Esophagus mucosa (tissue), 1 donor: ENCODE data around the gene TC2N. TPM values are rescaled to one million over a fixed set of nuclear protein-coding genes. Genes with fewer than 3 reads are reported as not detected.
"Not testable (repeated sequence)": the region's sequence is repeated elsewhere in the genome, so short reads cannot be mapped to it uniquely, and the experiment has no call there.

Experiments used
- ATAC-seq: fragments of 200-7000 bp; cut with Tn5 transposase; one replicate; pipeline ENCODE4 v1.9.1; 2020
- total RNA-seq: library from RNA; stranded (reverse); gene quantifications from one replicate; pipeline ENCODE4 v1.2.4, GENCODE V29; 2023
- donor health status: DM: yes; HTN: yes; CAD: no.

TC2N gene
- total RNA-seq, 1 donor from 2014 or later = 52.5 TPM

DNA sequence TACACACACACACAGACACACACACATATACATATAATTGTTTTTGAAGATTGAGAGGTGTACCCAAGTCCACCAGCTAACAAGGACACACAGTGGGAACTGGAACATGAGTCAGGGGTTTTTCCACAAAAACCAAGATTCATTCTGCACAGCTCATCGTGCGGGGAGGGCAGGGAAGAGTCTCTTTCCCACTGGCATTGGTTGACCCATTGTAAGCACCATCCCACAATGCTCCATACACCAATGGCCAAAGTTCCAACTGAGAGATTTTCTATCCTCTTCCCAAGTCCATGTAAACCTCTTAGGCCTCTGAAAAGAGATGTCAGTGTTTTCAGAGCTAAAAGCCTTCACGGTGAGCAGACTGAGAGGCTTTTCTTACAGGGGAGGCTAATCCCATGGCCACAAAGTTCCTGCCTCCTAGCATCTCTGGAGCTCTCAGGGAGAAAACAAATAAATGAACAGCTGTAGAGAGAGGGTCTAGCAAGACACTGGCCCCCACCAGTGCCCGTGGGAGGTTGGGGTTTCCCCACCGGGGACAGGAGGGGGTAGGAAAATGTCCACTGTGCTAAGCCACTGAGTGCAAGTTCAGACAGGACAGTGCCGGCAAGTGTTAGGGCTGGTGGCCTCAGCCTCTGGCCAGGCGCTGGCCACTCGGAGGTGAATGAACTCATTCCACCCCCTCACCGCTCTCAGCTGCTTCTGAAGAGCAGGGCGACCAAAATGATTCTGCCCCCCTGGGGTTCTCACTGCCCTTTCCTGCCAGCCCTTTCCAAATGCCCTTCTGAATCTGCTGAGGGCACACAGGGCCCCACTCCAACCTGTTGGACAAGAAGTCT, 21.5 kb upstream of the TC2N start:
- no peak for ATAC-seq

GRCh38 chr14:91886961-91887360, 19.6 kb upstream of the TC2N start:
- ATAC-seq = no peak

DNA sequence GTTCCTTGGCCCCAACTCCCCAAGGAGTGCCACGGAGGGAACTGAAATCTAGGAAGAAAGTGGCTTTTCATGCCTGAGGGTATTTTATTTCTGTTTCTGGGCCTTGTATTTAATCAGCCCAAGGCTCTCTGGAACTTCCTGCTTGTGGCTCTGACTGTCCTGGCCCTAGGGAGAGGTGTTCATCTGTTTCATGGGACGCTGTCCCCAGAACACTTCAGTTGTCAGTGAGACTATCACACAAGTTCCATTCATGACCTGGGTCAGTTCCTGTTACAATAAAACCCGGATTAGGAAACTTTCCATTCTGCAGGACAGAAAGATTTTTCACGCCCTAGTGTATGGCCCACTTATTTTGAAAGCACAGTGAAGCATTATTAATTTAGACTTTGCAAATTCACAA, 18.5 kb upstream of the TC2N start:
- ATAC-seq = no peak

DNA sequence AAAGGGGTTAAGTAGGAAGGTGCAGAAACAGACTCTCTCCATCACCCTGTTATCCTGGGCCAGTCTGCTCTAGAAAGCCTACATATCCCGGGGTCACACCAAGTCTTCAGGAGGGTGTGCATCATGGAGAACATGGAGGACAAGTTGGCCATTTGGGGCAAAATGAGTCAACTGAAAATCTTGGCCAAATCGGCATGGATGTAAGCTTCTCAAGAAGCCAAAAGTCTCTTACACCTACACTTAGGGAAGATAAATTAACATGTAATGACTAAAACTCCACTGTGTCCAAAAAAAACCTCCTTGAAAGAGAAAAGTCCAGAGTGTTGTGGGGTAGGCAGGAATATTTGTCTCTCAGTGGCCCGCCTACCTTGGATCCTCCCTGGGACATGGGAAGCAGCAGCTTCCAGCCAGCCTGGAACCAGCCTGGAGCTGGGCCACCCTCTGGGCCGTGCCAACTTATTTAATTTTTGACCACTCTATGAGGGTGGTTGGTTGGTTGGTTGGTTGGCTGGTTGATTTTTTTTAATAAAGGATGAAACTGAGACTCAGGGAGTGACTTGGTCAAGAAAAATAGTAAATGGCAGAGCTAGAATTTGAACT, 17.9 kb upstream of the TC2N start:
- no peak for ATAC-seq

- no peak for ATAC-seq
Observed at GRCh38 chr14:91884664-91885063, 17.3 kb upstream of the TC2N start.

GRCh38 chr14:91883753-91884152, 16.4 kb upstream of the TC2N start:
- no peak for ATAC-seq

GRCh38 chr14:91882776-91883175, 15.4 kb upstream of the TC2N start:
- ATAC-seq = no peak

DNA sequence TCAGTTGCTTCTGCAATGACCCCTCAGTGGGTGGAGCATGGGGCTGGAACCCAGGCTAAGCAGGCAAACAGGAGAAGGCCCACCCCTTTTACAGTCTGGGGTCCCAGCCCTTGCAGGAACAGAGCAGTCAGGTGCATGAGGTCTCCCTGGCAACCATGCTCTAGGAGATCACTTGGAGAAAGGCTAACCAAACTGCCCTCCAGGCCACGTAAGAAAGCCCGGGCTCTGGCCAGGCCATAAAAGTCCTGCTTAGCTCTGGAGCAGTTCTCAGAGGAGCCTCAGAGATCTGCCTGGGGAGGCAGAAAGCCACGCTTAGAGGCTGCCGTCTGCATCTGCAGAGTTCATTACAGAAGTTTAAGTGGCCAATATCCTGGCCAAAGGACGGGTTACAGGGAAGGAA, 15.0 kb upstream of the TC2N start:
- no peak for ATAC-seq

- ATAC-seq = peak; percentile 20
Observed at GRCh38 chr14:91879196-91879595, 11.9 kb upstream of the TC2N start.

DNA sequence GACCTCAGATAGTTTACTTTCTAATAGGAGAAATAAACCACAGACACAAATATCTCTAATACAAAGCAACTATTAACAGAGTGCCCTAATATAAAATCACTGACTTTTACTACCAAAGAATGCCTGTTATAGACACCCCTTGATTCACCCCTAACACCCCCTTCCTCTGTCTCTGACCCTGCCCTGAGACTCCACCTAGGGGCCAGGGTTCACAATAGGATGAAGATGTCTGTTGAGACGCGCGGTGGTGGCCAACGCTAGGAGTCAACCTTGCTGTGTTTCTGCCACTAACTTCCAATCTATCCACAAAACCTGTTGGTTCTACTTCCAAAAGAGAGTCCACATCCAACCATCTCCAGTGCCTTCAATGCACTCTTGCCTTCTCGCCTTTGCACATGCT, 10.9 kb upstream of the TC2N start:
- ATAC-seq = no peak

DNA sequence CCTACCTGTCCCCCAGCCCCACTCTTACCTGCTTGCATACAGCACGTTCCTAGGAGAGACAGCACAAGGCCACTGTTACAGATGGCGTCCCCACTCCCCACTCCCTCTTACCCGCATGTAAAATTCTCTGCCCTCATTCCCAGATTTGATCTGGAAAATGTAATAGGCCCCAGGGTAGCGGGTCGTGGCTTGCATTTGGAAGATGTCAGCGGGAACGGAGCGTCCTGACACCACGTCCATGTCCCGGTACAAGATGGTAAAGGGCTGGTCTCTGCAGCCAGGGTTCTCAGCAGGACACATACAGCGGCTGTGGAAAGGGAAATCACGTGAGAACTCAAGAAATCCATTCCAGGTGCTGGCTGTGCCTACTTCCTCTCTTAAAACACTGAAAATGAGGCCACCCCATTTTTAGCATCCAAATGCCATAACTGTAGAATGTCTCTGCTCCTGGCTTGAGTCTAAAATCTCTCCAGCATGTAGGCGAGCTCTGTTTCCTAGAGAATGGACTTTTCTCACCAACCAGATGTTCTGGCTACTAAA, 10.1 kb upstream of the TC2N start:
- ATAC-seq = no peak

DNA sequence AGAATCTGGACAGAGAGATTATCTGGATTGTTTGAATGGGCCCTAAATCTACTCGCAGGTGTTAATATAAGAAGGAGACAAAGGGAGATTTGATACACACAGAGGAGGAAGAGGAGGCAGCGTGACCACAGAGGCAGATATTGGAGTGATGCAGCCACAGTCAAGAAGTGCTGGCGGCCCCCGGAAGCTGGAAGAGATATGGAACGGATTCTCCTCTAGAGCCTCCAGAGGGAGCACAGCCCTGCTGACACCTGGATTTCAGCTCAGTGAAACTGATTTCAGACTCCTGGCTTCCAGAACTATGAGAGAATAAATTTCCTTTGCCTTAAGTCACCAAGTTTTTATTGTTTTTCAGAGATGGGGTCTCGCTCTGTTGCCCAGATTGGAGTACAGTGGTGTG, 9.2 kb upstream of the TC2N start:
- no peak for ATAC-seq

DNA sequence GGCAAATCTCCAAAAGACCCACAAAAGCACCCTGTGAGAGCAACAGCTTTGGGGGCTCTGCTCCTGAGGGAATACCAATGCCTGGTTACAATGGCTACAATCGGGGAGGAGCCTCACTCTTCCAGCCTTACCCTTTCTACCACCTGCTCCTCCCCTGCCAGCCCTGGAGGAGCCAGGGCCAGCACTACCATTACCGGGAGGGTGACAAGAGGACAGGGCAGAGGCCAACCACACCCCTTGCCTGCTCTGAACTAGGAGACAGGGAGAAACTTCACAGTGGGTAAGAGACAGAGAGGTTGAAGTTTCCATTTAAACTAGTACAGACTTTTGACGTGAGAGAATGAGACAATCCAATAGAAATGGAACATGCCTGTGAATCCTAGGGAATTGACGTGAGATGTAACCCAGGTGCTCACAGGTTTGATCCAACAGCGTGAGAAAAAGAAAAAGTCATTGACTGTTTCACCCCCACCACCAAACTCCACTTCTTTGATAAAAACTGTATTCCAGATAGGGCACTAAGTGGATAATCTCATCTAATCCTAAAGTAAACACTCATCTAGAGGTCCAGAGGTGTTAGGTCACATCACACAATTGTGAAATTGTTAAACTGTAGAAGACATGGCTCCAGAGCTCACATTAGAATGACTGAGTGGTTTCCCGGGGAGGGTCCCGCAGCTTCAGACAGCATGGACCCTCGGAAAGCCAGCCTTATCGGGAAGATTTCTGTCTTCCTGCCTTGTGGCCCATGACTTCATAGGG, 8.4 kb upstream of the TC2N start:
- ATAC-seq = no peak

- ATAC-seq = peak; percentile 31
Observed at GRCh38 chr14:91873471-91874415, 6.4 kb upstream of the TC2N start.

GRCh38 chr14:91872517-91873470, 5.5 kb upstream of the TC2N start:
- peak; percentile 90 for ATAC-seq

DNA sequence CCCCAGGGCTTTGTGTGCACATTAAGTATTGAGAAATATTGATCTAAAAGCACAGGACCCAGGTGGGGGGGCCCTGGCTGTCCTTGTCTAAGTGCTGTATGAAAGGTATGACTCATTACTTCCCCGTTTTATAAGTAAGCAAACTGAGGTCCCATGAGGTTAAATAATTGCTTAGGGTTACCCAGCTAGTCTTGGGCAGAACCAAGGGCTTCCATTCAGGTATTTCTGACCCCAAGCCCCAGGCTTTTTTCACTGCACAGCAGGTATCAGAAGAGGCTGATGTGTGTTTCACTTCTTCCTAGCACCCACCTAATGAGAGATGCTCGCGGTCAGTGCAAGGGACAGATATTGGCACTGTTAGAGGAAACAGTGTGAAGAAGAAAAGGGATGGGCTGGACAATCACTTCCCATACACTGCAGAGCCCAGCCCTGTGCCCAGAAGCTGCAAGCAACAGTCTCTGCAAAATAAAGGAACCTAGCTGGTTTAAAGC, 4.7 kb upstream of the TC2N start:
- ATAC-seq = peak; percentile 43

GRCh38 chr14:91871401-91871800, 4.1 kb upstream of the TC2N start:
- ATAC-seq = not testable (repeated sequence)

DNA sequence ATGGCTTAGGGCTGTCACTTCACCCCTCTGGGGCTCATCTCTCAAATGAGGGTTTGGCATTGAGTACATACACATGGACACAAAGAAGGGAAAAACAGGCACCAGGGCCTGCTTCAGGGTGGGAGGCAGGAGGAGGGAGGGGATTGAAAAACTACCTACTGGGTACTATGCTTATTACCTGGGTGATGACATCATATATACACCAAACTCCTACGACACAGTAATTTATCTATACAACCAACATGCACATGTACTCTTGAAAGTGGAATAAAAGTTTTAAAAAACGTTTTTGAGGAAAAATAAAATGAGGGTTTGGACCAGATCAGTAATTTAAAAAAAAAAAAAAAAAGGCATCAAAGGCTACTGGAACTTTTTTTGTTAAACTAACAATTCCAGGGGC, 3.6 kb upstream of the TC2N start:
- ATAC-seq = no peak

DNA sequence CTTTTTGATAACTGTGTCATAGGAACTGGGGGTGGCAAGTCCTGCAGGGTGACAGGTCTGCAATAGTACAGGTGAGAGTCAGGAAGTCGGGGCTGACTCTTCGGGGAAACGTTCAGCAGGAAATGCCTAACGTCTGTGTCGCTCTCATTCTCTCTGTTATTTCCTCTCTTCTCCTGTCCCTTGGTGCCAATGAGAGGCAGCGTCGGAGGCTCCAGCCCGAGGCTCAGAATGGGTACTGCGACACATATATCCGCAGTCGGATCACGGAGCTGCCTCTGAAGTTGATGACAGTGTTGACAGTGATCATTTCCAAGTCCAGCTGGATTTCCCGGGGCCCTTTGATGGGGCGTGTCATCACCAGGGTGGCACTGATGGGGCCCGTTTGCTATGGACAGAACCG, 2.7 kb upstream of the TC2N start:
- peak; percentile 6 for ATAC-seq

GRCh38 chr14:91869556-91869955, 2.2 kb upstream of the TC2N start:
- ATAC-seq = no peak
